Gastrocnemius medialis (tissue), 4 donors: Measurements from ENCODE around the gene LSP1.

Source experiments
- POLR2A ChIP-seq, 2 donors: fragments of 450-650 bp; IDR thresholded peaks; one replicate each; pipeline ENCODE4 v1.6.1; 2017; ENCODE audit warnings: antibody characterized with exemption in 2 of 2, mild to moderate bottlenecking in 2 of 2, moderate library complexity in 2 of 2
- TF ChIP-seq, protein P1 (sequence below), 5 experiments: fragments of 450-650 bp in 3 of 5; fragments of 200-600 bp in 2 of 5; sonication (generic) in 2 of 5; IDR thresholded peaks in 4 of 5; conservative IDR thresholded peaks in 1 of 5; 1 replicate in 4 of 5; 2 replicates in 1 of 5; pipeline ENCODE4 v1.5.1; 2016 to 2019; ENCODE audit warnings: antibody characterized with exemption in 5 of 5, mild to moderate bottlenecking in 3 of 5, moderate library complexity in 3 of 5

DNA sequence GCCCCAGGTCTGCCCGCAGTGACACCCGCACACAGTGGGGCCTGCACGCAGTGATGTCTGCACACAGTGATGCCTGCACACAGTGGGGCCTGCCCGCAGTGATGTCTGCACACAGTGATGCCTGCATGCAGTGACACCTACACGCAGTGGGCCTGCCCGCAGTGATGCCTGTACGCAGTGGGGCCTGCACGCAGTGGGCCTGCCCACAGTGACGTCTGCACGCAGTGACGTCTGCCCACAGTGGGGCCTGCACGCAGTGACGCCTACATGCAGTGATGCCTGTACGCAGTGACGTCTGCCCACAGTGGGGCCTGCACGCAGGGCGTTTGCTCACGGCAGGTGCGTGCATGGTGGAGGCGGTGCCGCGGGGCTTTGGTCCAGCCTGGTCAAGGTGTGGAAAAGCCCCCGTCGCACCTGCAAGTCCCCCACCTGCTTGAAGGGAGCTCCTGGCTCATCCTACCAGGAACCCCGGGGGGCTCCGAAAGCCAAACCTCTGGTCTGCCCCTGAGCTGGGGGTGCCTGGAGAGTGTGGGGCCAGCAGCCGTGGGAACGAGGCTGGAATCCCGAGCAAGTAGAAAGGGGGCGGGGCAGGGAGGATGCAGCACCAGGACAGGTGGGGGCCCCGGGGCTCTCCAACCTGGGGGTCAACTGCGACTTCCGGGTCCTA lies 27.0 kb upstream of the LSP1 start:
- TF ChIP-seq, protein P1, sequence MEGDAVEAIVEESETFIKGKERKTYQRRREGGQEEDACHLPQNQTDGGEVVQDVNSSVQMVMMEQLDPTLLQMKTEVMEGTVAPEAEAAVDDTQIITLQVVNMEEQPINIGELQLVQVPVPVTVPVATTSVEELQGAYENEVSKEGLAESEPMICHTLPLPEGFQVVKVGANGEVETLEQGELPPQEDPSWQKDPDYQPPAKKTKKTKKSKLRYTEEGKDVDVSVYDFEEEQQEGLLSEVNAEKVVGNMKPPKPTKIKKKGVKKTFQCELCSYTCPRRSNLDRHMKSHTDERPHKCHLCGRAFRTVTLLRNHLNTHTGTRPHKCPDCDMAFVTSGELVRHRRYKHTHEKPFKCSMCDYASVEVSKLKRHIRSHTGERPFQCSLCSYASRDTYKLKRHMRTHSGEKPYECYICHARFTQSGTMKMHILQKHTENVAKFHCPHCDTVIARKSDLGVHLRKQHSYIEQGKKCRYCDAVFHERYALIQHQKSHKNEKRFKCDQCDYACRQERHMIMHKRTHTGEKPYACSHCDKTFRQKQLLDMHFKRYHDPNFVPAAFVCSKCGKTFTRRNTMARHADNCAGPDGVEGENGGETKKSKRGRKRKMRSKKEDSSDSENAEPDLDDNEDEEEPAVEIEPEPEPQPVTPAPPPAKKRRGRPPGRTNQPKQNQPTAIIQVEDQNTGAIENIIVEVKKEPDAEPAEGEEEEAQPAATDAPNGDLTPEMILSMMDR (IDR thresholded peaks at IDR 0.05 in 4 of 5, conservative IDR thresholded peaks at IDR 0.05 in 1 of 5) = no peak
- TF ChIP-seq POLR2A (IDR thresholded peaks at IDR 0.05) = no peak
